WI38 (cell line): ENCODE data around the gene UHMK1.

Experiments
- H3K4me3 ChIP-seq: 2 replicates; pipeline ENCODE4 v1.5.1; 2011; ENCODE audit warnings: low read depth, mild to moderate bottlenecking, control low read depth, low read length
- CTCF ChIP-seq: IDR thresholded peaks from 2 replicates; pipeline ENCODE4 v1.5.1; 2012; ENCODE audit warnings: low read depth, mild to moderate bottlenecking, control low read depth, low read length

The UHMK1 gene

GRCh38 chr1:162548170-162548569 is 50.6 kb downstream of the UHMK1 start:
- no peak for TF ChIP-seq CTCF
- H3K4me3 ChIP-seq = no peak overlapping the region

- H3K4me3 ChIP-seq = no peak overlapping the region
- TF ChIP-seq CTCF = no peak
Measured at GRCh38 chr1:162549001-162549400, 51.4 kb downstream of the UHMK1 start.

- no peak for TF ChIP-seq CTCF
- H3K4me3 ChIP-seq = no peak overlapping the region
Measured at GRCh38 chr1:162550925-162551324, 53.3 kb downstream of the UHMK1 start.

GRCh38 chr1:162551969-162552683 is 54.5 kb downstream of the UHMK1 start:
- no peak for TF ChIP-seq CTCF

GRCh38 chr1:162552684-162553252 is 55.1 kb downstream of the UHMK1 start:
- H3K4me3 ChIP-seq = no peak overlapping the region
- no peak for TF ChIP-seq CTCF

More at GRCh38 chr1:162551969-162552683, 54.5 kb downstream of the UHMK1 start:
- H3K4me3 ChIP-seq = no peak overlapping the region

GRCh38 chr1:162554258-162554657 is 56.6 kb downstream of the UHMK1 start:
- no peak overlapping the region for H3K4me3 ChIP-seq
- TF ChIP-seq CTCF = no peak

GRCh38 chr1:162557536-162557935 is 59.9 kb downstream of the UHMK1 start:
- TF ChIP-seq CTCF = no peak
- H3K4me3 ChIP-seq = no peak overlapping the region
